Type B pancreatic cell (in vitro differentiated cells): Measurements from ENCODE around the gene CAMSAP2. TPM values are rescaled to one million over a fixed set of nuclear protein-coding genes. Genes with fewer than 3 reads are reported as not detected.

Experiments
- DNase-seq: peaks from one replicate; pipeline ENCODE4 v3.0.0; 2021; ENCODE audit warnings: mixed read lengths; ENCODE audit not compliant: unreplicated experiment; ENCODE audit errors: extremely low spot score
- H3K27ac Mint-ChIP-seq: 2 replicates; pipeline ENCODE4 v1.8.0; 2021; ENCODE audit warnings: mild to moderate bottlenecking, mixed read lengths
- H3K27me3 Mint-ChIP-seq: 2 replicates; pipeline ENCODE4 v1.8.0; 2021; ENCODE audit warnings: mixed read lengths
- H3K36me3 Mint-ChIP-seq: 2 replicates; pipeline ENCODE4 v1.8.0; 2021; ENCODE audit warnings: mixed read lengths
- H3K4me1 Mint-ChIP-seq: one replicate; pipeline ENCODE4 v1.8.0; 2021; ENCODE audit warnings: mixed read lengths; ENCODE audit not compliant: unreplicated experiment
- H3K4me3 Mint-ChIP-seq: 2 replicates; pipeline ENCODE4 v1.8.0; 2021; ENCODE audit warnings: mild to moderate bottlenecking, mixed read lengths
- H3K9me3 Mint-ChIP-seq: 2 replicates; pipeline ENCODE4 v1.8.0; 2021; ENCODE audit warnings: mixed read lengths
- total RNA-seq: library from RNA; stranded (reverse); gene quantifications from 2 replicates; pipeline ENCODE4 v1.2.1, GENCODE V29; 2021; ENCODE audit warnings: low replicate concordance
- TF ChIP-seq, protein P1 (sequence below): fragments of 200-600 bp; sonication (generic); conservative IDR thresholded peaks from 2 replicates; pipeline ENCODE4 v1.5.0; 2021; ENCODE audit warnings: antibody characterized with exemption, mild to moderate bottlenecking

The CAMSAP2 gene
- total RNA-seq, 1 donor from 2014 or later = 27.4 TPM

DNA sequence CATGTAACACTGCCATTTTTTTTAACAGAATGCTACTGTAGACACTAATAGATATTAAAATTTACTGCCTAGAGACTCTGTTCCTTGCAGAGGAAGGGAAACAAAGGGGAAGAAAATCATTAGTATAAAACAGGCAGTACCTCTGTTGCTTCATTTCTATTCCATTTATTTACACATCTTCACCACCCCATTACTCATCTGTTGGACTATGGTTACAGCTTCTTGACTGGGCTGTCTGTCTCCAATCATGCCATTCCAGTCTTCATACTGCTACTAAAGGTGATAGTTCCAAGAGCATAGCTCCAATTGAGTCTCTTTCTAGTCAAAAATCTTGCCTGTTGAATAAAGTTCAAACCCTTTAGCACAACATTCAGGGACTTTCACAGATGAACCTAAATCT is 111.9 kb downstream of the CAMSAP2 start:
- no peak overlapping the region for H3K27ac Mint-ChIP-seq
- no peaks in the 10 kb centered on the region for H3K9me3 Mint-ChIP-seq
- H3K27me3 Mint-ChIP-seq = no peaks in the 10 kb centered on the region
- H3K4me3 Mint-ChIP-seq = no peak overlapping the region
- peaks cover 49% of the 10 kb centered on the region for H3K36me3 Mint-ChIP-seq
- H3K4me1 Mint-ChIP-seq = no peaks in the 10 kb centered on the region
- TF ChIP-seq, protein P1, sequence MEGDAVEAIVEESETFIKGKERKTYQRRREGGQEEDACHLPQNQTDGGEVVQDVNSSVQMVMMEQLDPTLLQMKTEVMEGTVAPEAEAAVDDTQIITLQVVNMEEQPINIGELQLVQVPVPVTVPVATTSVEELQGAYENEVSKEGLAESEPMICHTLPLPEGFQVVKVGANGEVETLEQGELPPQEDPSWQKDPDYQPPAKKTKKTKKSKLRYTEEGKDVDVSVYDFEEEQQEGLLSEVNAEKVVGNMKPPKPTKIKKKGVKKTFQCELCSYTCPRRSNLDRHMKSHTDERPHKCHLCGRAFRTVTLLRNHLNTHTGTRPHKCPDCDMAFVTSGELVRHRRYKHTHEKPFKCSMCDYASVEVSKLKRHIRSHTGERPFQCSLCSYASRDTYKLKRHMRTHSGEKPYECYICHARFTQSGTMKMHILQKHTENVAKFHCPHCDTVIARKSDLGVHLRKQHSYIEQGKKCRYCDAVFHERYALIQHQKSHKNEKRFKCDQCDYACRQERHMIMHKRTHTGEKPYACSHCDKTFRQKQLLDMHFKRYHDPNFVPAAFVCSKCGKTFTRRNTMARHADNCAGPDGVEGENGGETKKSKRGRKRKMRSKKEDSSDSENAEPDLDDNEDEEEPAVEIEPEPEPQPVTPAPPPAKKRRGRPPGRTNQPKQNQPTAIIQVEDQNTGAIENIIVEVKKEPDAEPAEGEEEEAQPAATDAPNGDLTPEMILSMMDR = no peak
- DNase-seq = no peak

GRCh38 chr1:200856716-200857357 is 118.1 kb downstream of the CAMSAP2 start:
- H3K36me3 Mint-ChIP-seq = peaks cover 23% of the 10 kb centered on the region
- DNase-seq = no peak
- no peaks in the 10 kb centered on the region for H3K4me1 Mint-ChIP-seq
- TF ChIP-seq, protein P1 = no peak
- H3K4me3 Mint-ChIP-seq = no peak overlapping the region
- no peaks in the 10 kb centered on the region for H3K9me3 Mint-ChIP-seq
- H3K27me3 Mint-ChIP-seq = no peaks in the 10 kb centered on the region
- no peak overlapping the region for H3K27ac Mint-ChIP-seq

- H3K4me3 Mint-ChIP-seq = no peak overlapping the region
- DNase-seq = no peak
- H3K27ac Mint-ChIP-seq = no peak overlapping the region
- TF ChIP-seq, protein P1 = no peak
- H3K27me3 Mint-ChIP-seq = no peaks in the 10 kb centered on the region
- H3K36me3 Mint-ChIP-seq = peaks cover 28% of the 10 kb centered on the region
- no peaks in the 10 kb centered on the region for H3K9me3 Mint-ChIP-seq
- no peaks in the 10 kb centered on the region for H3K4me1 Mint-ChIP-seq
These were observed 119.1 kb downstream of the CAMSAP2 start for GRCh38 chr1:200857804-200858203.

- Mint-ChIP-seq H3K27me3 (no peaks in the 10 kb centered on the region), H3K4me3 (no peak overlapping the region), H3K27ac (no peak overlapping the region), H3K36me3 (peaks cover 26% of the 10 kb centered on the region), H3K4me1 (peaks cover 2% of the 10 kb centered on the region), H3K9me3 (no peaks in the 10 kb centered on the region)
- TF ChIP-seq, protein P1 = no peak
- DNase-seq = no peak
These were observed 123.4 kb downstream of the CAMSAP2 start for GRCh38 chr1:200861937-200862647.

GRCh38 chr1:200862713-200863415 is 124.2 kb downstream of the CAMSAP2 start:
- TF ChIP-seq, protein P1 = no peak
- Mint-ChIP-seq H3K4me1 (peaks cover 8% of the 10 kb centered on the region), H3K4me3 (no peak overlapping the region), H3K9me3 (no peaks in the 10 kb centered on the region), H3K27ac (no peak overlapping the region), H3K36me3 (peaks cover 23% of the 10 kb centered on the region), H3K27me3 (no peaks in the 10 kb centered on the region)
- no peak for DNase-seq
